ENCODE data around the gene DGKK.

DGKK gene

GRCh38 chrX:50471390-50471789, 765 bp upstream of the DGKK start:
- TF ChIP-seq EZH2phosphoT487 (IDR thresholded peaks at IDR 0.05; ENCODE audit: borderline replicate concordance) (no peak), CTCF (conservative IDR thresholded peaks at IDR 0.05; ENCODE audit: low read length) (no peak)
- Histone ChIP-seq H3K4me2 (ENCODE audit: low read depth, low read length, poor library complexity, severe bottlenecking) (no peak overlapping the region), H3K9me3 (ENCODE audit: insufficient read depth, low read depth, low read length) (no peaks in the 10 kb centered on the region), H3K79me2 (ENCODE audit: insufficient read depth, low read length) (no peaks in the 10 kb centered on the region), H3F3A (ENCODE audit: low read depth) (no peaks in the 10 kb centered on the region), H3K4me3 (ENCODE audit: low read length, poor library complexity, severe bottlenecking) (no peak overlapping the region), H4K20me1 (ENCODE audit: insufficient read depth, low read length, poor library complexity, severe bottlenecking) (no peaks in the 10 kb centered on the region), H3K9ac (ENCODE audit: low read depth, low read length, poor library complexity, severe bottlenecking) (no peak overlapping the region), H3K36me3 (ENCODE audit: insufficient read depth, low read length) (no peaks in the 10 kb centered on the region), H3K9me2 (replicated peaks; ENCODE audit: low read depth, low read length) (no peaks in the 10 kb centered on the region), H3K27me3 (ENCODE audit: insufficient read depth, low read length, poor library complexity, severe bottlenecking) (no peaks in the 10 kb centered on the region), H3K4me1 (ENCODE audit: insufficient read depth, low read length, poor library complexity, severe bottlenecking) (no peaks in the 10 kb centered on the region), H2AFZ (ENCODE audit: low read length) (no peak overlapping the region)

DNA sequence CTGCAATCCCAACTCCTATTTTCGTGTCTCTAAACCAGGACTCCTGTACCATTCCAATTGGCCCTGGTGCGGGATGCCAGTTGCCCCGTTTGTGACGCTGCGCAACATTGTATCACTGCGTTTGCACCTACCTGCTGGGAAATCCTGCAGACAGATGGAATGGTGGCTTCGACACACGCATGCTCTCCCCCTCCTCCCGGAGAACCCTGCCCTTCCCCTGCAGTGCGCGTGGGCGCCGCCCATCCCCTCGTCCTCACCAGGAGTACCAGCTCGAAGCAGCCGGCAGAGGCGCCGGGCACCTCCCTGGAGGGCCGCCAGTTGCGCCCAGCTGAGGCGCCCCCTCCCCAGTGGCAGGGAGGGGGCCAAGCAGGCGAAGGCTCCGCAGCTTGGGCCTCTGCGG, 1.4 kb downstream of the DGKK start:
- H3K27me3 ChIP-seq (ENCODE audit: insufficient read depth, low read length, poor library complexity, severe bottlenecking) = no peaks in the 10 kb centered on the region

DNA sequence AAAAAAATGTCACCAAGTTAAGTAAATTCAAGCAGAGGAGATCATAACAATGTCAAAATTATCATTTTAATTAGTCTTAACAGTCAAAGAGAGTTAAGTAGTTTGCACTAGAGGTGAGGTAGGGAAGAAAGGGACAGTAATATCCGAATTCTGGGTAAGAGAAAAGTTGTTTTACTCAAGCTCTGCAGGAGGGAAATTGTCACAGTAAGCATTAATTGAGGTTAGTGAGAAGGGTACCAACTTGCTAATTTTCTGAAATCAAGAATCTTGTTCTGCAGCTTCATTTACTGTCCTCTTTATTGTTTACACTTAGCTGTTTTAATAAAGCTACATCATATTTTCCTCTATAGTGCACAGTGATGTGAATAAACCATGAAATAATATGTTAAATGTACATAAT, 11.0 kb downstream of the DGKK start:
- Histone ChIP-seq H3K4me3 (ENCODE audit: low read length, poor library complexity, severe bottlenecking) (no peak overlapping the region), H3F3A (ENCODE audit: low read depth) (no peaks in the 10 kb centered on the region), H2AFZ (ENCODE audit: low read length) (no peak overlapping the region), H4K20me1 (ENCODE audit: insufficient read depth, low read length, poor library complexity, severe bottlenecking) (no peaks in the 10 kb centered on the region), H3K36me3 (ENCODE audit: insufficient read depth, low read length) (no peaks in the 10 kb centered on the region), H3K4me2 (ENCODE audit: low read depth, low read length, poor library complexity, severe bottlenecking) (no peak overlapping the region), H3K9ac (ENCODE audit: low read depth, low read length, poor library complexity, severe bottlenecking) (no peak overlapping the region), H3K9me2 (replicated peaks; ENCODE audit: low read depth, low read length) (no peaks in the 10 kb centered on the region), H3K79me2 (ENCODE audit: insufficient read depth, low read length) (no peaks in the 10 kb centered on the region), H3K4me1 (ENCODE audit: insufficient read depth, low read length, poor library complexity, severe bottlenecking) (no peaks in the 10 kb centered on the region), H3K9me3 (ENCODE audit: insufficient read depth, low read depth, low read length) (no peaks in the 10 kb centered on the region), H3K27me3 (ENCODE audit: insufficient read depth, low read length, poor library complexity, severe bottlenecking) (no peaks in the 10 kb centered on the region)
- TF ChIP-seq EZH2phosphoT487 (IDR thresholded peaks at IDR 0.05; ENCODE audit: borderline replicate concordance) = no peak
- no peak for TF ChIP-seq CTCF (conservative IDR thresholded peaks at IDR 0.05; ENCODE audit: low read length)

More for the DNA sequence above, 1.4 kb downstream of the DGKK start:
- TF ChIP-seq CTCF (conservative IDR thresholded peaks at IDR 0.05; ENCODE audit: low read length) (no peak), EZH2phosphoT487 (IDR thresholded peaks at IDR 0.05; ENCODE audit: borderline replicate concordance) (no peak)
- Histone ChIP-seq H3K79me2 (ENCODE audit: insufficient read depth, low read length) (no peaks in the 10 kb centered on the region), H4K20me1 (ENCODE audit: insufficient read depth, low read length, poor library complexity, severe bottlenecking) (no peaks in the 10 kb centered on the region), H3K4me2 (ENCODE audit: low read depth, low read length, poor library complexity, severe bottlenecking) (no peak overlapping the region), H3K9ac (ENCODE audit: low read depth, low read length, poor library complexity, severe bottlenecking) (no peak overlapping the region), H3K4me1 (ENCODE audit: insufficient read depth, low read length, poor library complexity, severe bottlenecking) (no peaks in the 10 kb centered on the region), H3K36me3 (ENCODE audit: insufficient read depth, low read length) (no peaks in the 10 kb centered on the region), H3K4me3 (ENCODE audit: low read length, poor library complexity, severe bottlenecking) (no peak overlapping the region), H3K9me3 (ENCODE audit: insufficient read depth, low read depth, low read length) (no peaks in the 10 kb centered on the region), H3F3A (ENCODE audit: low read depth) (no peaks in the 10 kb centered on the region), H3K9me2 (replicated peaks; ENCODE audit: low read depth, low read length) (no peaks in the 10 kb centered on the region), H2AFZ (ENCODE audit: low read length) (no peak overlapping the region)

Data from Loucy (cell line).